SU-DHL-6 (cell line): ENCODE data around the gene INPP5B.

Experiments
- H2AFZ ChIP-seq: fragments of 200-600 bp; sonication (generic); 2 replicates; pipeline ENCODE4 v1.6.1; 2014; ENCODE audit warnings: low read depth, mild to moderate bottlenecking, moderate library complexity, mixed read lengths, antibody characterized with exemption, low read length; ENCODE audit not compliant: severe bottlenecking
- H3F3A ChIP-seq: fragments of 200-600 bp; shearing (Covaris generic); 2 replicates; pipeline ENCODE4 v1.6.0; 2016; ENCODE audit warnings: antibody characterized with exemption, mild to moderate bottlenecking; ENCODE audit not compliant: insufficient read depth
- H3K27ac ChIP-seq: fragments of 200-600 bp; sonication (generic); 2 replicates; pipeline ENCODE4 v1.5.1; 2016; ENCODE audit warnings: low read depth, mild to moderate bottlenecking, low read length, moderate library complexity, mixed read lengths
- H3K27me3 ChIP-seq: fragments of 200-600 bp; sonication (generic), shearing (Covaris generic); 2 replicates; pipeline ENCODE4 v1.6.0; 2014; ENCODE audit warnings: mild to moderate bottlenecking, low read length
- H3K36me3 ChIP-seq: fragments of 200-600 bp; sonication (generic); 2 replicates; pipeline ENCODE4 v1.6.1; 2014; ENCODE audit warnings: mild to moderate bottlenecking, low read length, mixed read lengths
- H3K4me2 ChIP-seq: fragments of 300-600, 200-600 bp; shearing (Covaris generic), sonication (generic); 2 replicates; pipeline ENCODE4 v1.6.0; 2014; ENCODE audit warnings: low read length, low read depth, mild to moderate bottlenecking; ENCODE audit not compliant: poor library complexity, severe bottlenecking
- H3K4me3 ChIP-seq: fragments of 200-600 bp; sonication (generic); 2 replicates; pipeline ENCODE4 v1.5.1; 2014; ENCODE audit warnings: antibody characterized with exemption, low read length, mild to moderate bottlenecking, mixed read lengths; ENCODE audit not compliant: insufficient read depth, poor library complexity, severe bottlenecking
- H3K79me2 ChIP-seq: fragments of 200-600 bp; sonication (generic); 2 replicates; pipeline ENCODE4 v1.6.1; 2014; ENCODE audit warnings: mild to moderate bottlenecking, low read length, moderate library complexity; ENCODE audit not compliant: insufficient read depth
- H3K9ac ChIP-seq: fragments of 200-600 bp; sonication (generic); 2 replicates; pipeline ENCODE4 v1.7.0; 2014; ENCODE audit warnings: mild to moderate bottlenecking, low read length
- H3K9me2 ChIP-seq: fragments of 200-600 bp; sonication (generic); replicated peaks from 2 replicates; pipeline ENCODE4 v1.6.1; 2014; ENCODE audit warnings: low read length; ENCODE audit not compliant: insufficient read depth
- H3K9me3 ChIP-seq: fragments of 200-600 bp; sonication (generic); 2 replicates; pipeline ENCODE4 v1.6.1; 2014; ENCODE audit warnings: low read length, mixed read lengths; ENCODE audit not compliant: insufficient read depth
- H4K20me1 ChIP-seq: fragments of 200-600 bp; sonication (generic); 2 replicates; pipeline ENCODE4 v1.6.1; 2014; ENCODE audit warnings: low read depth, mild to moderate bottlenecking, antibody characterized with exemption, low read length, moderate library complexity, mixed read lengths
- CTCF ChIP-seq: fragments of 200-600 bp; sonication (generic); IDR thresholded peaks from one replicate; pipeline ENCODE4 v1.5.1; 2017; ENCODE audit warnings: antibody characterized with exemption, mild to moderate bottlenecking, low read length, moderate library complexity; ENCODE audit not compliant: insufficient read depth, poor library complexity, severe bottlenecking
- EZH2phosphoT487 ChIP-seq: fragments of 200-600 bp; sonication (generic), shearing (Covaris generic); conservative IDR thresholded peaks from 2 replicates; pipeline ENCODE4 v1.6.1; 2018; ENCODE audit warnings: mild to moderate bottlenecking, antibody characterized with exemption, low read length, moderate library complexity, mixed read lengths

INPP5B gene

GRCh38 chr1:37841652-37842051, 105.2 kb downstream of the INPP5B start:
- H3K27me3 ChIP-seq: no peaks in the 10 kb centered on the region
- no peak overlapping the region for H3K4me3 ChIP-seq
- no peak overlapping the region for H3K27ac ChIP-seq
- no peaks in the 10 kb centered on the region for H3F3A ChIP-seq
- H3K9me2 ChIP-seq: no peaks in the 10 kb centered on the region
- no peaks in the 10 kb centered on the region for H3K9me3 ChIP-seq
- TF ChIP-seq CTCF: no peak
- TF ChIP-seq EZH2phosphoT487: no peak
- H3K79me2 ChIP-seq: peaks cover 26% of the 10 kb centered on the region
- H3K4me2 ChIP-seq: no peak overlapping the region
- no peak overlapping the region for H2AFZ ChIP-seq
- H3K36me3 ChIP-seq: 0 out of 2 replicates have a peak, but pooled peaks cover 2% of the 10 kb centered on the region
- H4K20me1 ChIP-seq: no peaks in the 10 kb centered on the region
- no peak overlapping the region for H3K9ac ChIP-seq

- H3K27me3 ChIP-seq: no peaks in the 10 kb centered on the region
- TF ChIP-seq CTCF (no peak), EZH2phosphoT487 (no peak)
- H3K27ac ChIP-seq: no peak overlapping the region
- H3K79me2 ChIP-seq: peaks cover 16% of the 10 kb centered on the region; the same call in 1 of the 2 replicates
- H3F3A ChIP-seq: no peaks in the 10 kb centered on the region
- H3K9me2 ChIP-seq: no peaks in the 10 kb centered on the region
- no peak overlapping the region for H3K9ac ChIP-seq
- H3K4me3 ChIP-seq: no peak overlapping the region
- H3K4me2 ChIP-seq: no peak overlapping the region
- H4K20me1 ChIP-seq: no peaks in the 10 kb centered on the region
- no peaks in the 10 kb centered on the region for H3K9me3 ChIP-seq
- no peak overlapping the region for H2AFZ ChIP-seq
- 0 out of 2 replicates have a peak, but pooled peaks cover 2% of the 10 kb centered on the region for H3K36me3 ChIP-seq
These were observed 106.1 kb downstream of the INPP5B start for GRCh38 chr1:37840711-37841110.

- H3K9me3 ChIP-seq: no peaks in the 10 kb centered on the region
- peaks cover 12% of the 10 kb centered on the region; the same call in 1 of the 2 replicates for H3K79me2 ChIP-seq
- no peak overlapping the region for H3K4me2 ChIP-seq
These were observed 107.2 kb downstream of the INPP5B start for GRCh38 chr1:37839676-37840075.

More at GRCh38 chr1:37839676-37840075, 107.2 kb downstream of the INPP5B start:
- Histone ChIP-seq H3K36me3 (peaks cover 4% of the 10 kb centered on the region; the same call in 1 of the 2 replicates), H3K9me2 (no peaks in the 10 kb centered on the region), H4K20me1 (no peaks in the 10 kb centered on the region), H3K27me3 (no peaks in the 10 kb centered on the region), H3K4me3 (no peak overlapping the region), H2AFZ (no peak overlapping the region), H3F3A (no peaks in the 10 kb centered on the region), H3K27ac (no peak overlapping the region), H3K9ac (no peak overlapping the region)
- TF ChIP-seq CTCF (no peak), EZH2phosphoT487 (no peak)
